ENCODE results near the gene RABL6. TPM values are rescaled to one million over a fixed set of nuclear protein-coding genes. Genes with fewer than 3 reads are reported as not detected.
"Not testable (repeated sequence)": the region's sequence is repeated elsewhere in the genome, so short reads cannot be mapped to it uniquely, and the experiment has no call there.

RABL6 gene
- total and polyA plus RNA-seq, 2 experiments from 2014 or later = 101 to 153 TPM

GRCh38 chr9:136787690-136788400 is 19.9 kb upstream of the RABL6 start:
- Histone ChIP-seq H3K27ac (peak overlapping the region; percentile 97), H3K36me3 (no peaks in the 10 kb centered on the region), H3K27me3 (no peaks in the 10 kb centered on the region), H3K9me3 (ENCODE audit: low read depth) (no peaks in the 10 kb centered on the region), H3K4me3 (no peak overlapping the region), H3K4me1 (ENCODE audit: low read depth) (peaks cover 59% of the 10 kb centered on the region)
- peak; percentile 65 for TF ChIP-seq CTCF (IDR thresholded peaks at IDR 0.05; ENCODE audit: low read depth, low read length)
- peak; percentile 69 to 86 for DNase-seq (ENCODE audit: low read depth in 1 of 2, low spot score in 1 of 2)

- not testable (repeated sequence) for H3K36me3 ChIP-seq; H3K9me3 ChIP-seq (ENCODE audit: low read depth); H3K27me3 ChIP-seq; H3K4me3 ChIP-seq
- H3K27ac ChIP-seq = peak overlapping the region; percentile 97
- peak; percentile 19 to 45 for DNase-seq (ENCODE audit: low read depth in 1 of 2, low spot score in 1 of 2)
- peaks cover 63% of the 10 kb centered on the region for H3K4me1 ChIP-seq (ENCODE audit: low read depth)
Observed at GRCh38 chr9:136788644-136789522, 18.9 kb upstream of the RABL6 start.

- Histone ChIP-seq H3K27ac (peak overlapping the region; percentile 97), H3K4me3 (no peak overlapping the region), H3K36me3 (no peaks in the 10 kb centered on the region), H3K4me1 (ENCODE audit: low read depth) (peaks cover 56% of the 10 kb centered on the region), H3K9me3 (ENCODE audit: low read depth) (no peaks in the 10 kb centered on the region), H3K27me3 (no peaks in the 10 kb centered on the region)
- no peak for DNase-seq (ENCODE audit: low read depth in 1 of 2, low spot score in 1 of 2)
- no peak for TF ChIP-seq CTCF (IDR thresholded peaks at IDR 0.05; ENCODE audit: low read depth, low read length)
Observed at GRCh38 chr9:136789523-136789937, 18.2 kb upstream of the RABL6 start.

- peak; percentile 100 for DNase-seq (ENCODE audit: low read depth in 1 of 2, low spot score in 1 of 2)
- Histone ChIP-seq H3K4me1 (ENCODE audit: low read depth) (peaks cover 54% of the 10 kb centered on the region), H3K27ac (peak within 1 kb of the TSS; percentile 99), H3K27me3 (no peaks in the 10 kb centered on the region), H3K36me3 (no peaks in the 10 kb centered on the region), H3K4me3 (peak within 1 kb of the TSS; percentile 58), H3K9me3 (ENCODE audit: low read depth) (no peaks in the 10 kb centered on the region)
- no peak for TF ChIP-seq CTCF (IDR thresholded peaks at IDR 0.05; ENCODE audit: low read depth, low read length)
Observed at GRCh38 chr9:136790640-136791515, 16.9 kb upstream of the RABL6 start, which contains the start of gene TMEM141. TSS of gene TMEM141 (plus strand) at chr9:136791344. CDS start at chr9:136791371, 27 bp downstream.

GRCh38 chr9:136791516-136792276 is 16.1 kb upstream of the RABL6 start:
- H3K4me1 ChIP-seq (ENCODE audit: low read depth) = peaks cover 57% of the 10 kb centered on the region
- TF ChIP-seq CTCF (IDR thresholded peaks at IDR 0.05; ENCODE audit: low read depth, low read length) = peak; percentile 97
- no peaks in the 10 kb centered on the region for H3K9me3 ChIP-seq (ENCODE audit: low read depth)
- peak overlapping the region; percentile 58 for H3K4me3 ChIP-seq
- peak overlapping the region; percentile 99 for H3K27ac ChIP-seq
- H3K27me3 ChIP-seq = no peaks in the 10 kb centered on the region
- peak; percentile 39 to 61 for DNase-seq (ENCODE audit: low read depth in 1 of 2, low spot score in 1 of 2)
- H3K36me3 ChIP-seq = no peaks in the 10 kb centered on the region
